NCI-H82 (cell line): ENCODE measurements around the gene EXTL1.

Experiments
- DNase-seq: peaks from one replicate; lab custom pipeline; 2025; lab: John Stamatoyannopoulos, UW

Gene EXTL1

DNA sequence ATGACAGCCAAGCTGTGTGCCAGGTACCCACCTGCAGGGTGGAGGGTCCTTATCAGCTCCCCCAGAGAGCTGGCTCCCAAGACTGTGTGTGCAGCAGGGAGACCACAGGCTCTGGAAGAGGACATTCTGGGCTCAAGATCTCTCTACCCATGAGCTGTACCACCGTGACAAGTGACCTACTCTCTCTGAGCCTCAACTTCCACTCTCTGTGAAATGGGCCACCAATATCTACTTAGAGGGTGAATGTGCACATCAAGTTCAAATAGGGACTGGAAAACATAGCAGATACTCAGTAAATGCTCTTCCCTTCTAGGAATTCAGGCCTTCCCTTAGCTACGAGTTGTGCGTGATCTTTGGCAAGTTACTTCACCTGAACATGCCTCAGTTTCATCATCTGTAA is 22.8 kb downstream of the EXTL1 start:
- DNase-seq, result no peak

DNA sequence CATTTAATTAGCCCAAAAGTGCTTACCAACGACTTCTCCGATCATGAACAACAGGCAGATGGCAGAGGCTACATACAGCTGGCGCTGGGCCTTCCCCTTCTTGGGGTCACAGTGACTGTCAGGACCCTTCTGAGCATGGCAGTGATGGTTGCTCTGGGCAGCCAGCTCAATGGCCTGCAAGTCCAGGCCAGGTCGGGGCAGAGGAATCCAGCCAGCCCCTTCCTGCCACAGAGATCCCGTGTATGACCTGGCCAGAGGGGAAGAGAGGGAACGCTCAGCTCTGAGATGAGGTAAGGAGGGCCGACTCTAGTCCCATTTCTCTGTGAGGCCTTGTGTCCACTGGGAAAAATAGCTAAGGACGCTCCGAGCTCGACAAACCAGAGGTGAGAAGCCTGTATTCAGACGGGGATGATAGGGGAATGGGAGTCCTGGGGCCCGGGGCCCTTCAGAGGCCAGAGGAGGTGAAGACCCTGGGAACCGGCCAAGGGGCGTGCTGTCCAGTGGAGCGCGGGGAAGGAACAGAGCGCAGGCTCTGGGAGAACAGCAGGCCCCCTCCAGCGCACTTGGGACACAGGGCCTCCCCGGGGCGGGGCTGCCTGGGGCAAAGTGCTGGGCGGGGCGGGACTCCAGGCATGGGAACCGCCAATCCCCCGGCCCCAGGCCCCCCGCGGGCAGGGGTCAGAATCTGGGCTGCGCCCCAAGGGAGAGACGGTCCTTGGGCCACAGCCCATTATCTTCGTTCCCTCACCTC is 23.6 kb downstream of the EXTL1 start:
- DNase-seq, result no peak

DNA sequence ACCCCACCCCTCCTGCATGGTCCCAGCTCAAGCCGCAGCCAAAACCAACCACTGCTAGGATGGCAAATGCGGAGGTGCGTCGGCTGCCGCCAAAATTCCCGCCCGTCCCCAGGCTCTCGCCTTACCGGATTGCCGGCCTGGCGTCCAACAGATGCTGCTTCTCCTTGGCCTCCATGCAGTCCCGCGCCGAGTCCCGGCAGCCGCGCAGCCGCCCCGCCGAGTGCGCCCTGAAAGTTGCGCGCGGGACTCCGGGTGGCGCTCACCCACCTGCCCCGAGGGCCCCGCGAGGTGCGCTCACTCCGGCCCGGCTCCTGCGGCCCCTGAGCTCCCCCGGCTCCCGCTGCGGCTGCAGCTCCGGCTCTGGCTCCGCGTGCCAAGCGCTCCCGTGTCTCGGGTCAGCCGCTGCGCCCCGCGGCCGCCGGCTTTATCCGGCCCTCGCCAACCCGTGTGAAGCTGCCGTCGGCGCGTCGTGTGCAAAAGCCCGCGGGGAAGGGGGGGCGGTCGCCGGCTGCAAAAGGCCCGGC is 24.2 kb downstream of the EXTL1 start, which contains the start of gene SLC30A2:
SLC30A2 (minus strand) TSS at position 397 of the 524 bp plus-strand sequence; CDS start at position 175, 222 bp downstream.
- no peak for DNase-seq

DNA sequence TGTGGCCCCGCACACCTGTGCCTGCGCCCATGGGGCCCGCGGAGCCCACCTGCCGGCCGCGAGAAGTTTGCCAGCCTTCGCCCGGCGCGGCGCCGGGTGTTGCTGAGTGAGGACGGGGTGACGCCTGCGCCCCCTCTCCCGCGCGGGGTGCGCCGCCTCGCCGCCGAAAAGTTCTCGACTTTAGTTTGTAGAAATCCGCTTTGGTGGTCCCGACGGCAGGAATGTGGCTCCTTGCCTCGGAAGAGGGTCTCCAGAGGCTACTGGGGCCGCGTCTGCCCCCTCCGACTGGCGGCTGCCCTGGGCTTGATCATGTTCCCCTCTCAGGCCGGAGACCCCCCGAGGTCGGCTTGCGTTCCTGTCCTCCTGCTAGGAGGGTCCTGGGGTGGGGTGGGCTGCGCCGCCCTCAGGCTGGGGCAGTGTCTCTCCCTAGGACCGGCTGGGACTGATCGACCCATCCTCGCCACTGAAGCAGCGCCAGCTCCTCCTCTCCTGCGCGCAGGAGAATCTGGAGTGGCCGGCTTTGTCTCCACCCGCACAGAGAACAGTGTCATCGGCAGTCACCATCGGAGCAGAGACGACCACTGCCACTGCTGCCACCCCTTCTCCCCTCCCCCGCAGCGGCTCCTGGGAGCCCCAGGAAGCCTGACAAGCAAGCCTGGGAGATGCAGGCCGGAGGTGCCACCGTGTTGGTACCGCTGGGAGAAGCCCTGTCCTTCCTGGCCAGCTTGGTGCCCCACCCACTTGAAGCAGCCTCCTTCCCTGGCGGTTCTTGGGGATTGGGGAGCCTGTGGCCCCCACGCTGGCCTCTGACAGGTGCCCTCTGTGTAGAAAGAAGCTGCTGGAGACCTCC is 24.9 kb downstream of the EXTL1 start:
- no peak for DNase-seq

DNA sequence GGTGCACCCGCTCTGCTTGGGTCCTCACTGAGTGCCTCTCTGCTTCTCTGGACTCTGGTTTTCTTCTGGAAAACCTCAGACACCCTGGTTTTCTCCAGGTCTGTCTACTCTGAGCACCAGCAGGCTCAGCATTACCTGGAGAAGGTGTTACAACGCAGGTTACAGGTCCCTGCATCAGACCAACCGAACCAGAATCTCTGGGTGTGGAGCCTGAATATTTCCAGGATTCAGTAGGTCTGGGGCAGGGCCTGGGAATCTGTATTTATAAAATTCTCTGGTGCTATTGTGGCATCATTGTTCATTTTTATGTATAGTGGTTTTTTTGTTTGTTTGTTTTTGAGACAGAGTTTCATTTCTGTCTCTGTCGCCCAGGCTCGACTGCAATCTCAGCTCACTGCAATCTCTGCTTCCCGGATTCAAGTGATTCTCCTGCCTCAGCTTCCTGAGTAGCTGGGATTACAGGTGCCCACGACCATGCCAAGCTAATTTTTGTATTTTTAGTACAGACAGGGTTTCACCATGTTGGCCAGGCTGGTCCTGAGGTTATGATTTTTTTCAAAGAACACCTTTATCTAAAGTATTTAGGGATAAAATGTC is 25.8 kb downstream of the EXTL1 start:
- no peak for DNase-seq

DNA sequence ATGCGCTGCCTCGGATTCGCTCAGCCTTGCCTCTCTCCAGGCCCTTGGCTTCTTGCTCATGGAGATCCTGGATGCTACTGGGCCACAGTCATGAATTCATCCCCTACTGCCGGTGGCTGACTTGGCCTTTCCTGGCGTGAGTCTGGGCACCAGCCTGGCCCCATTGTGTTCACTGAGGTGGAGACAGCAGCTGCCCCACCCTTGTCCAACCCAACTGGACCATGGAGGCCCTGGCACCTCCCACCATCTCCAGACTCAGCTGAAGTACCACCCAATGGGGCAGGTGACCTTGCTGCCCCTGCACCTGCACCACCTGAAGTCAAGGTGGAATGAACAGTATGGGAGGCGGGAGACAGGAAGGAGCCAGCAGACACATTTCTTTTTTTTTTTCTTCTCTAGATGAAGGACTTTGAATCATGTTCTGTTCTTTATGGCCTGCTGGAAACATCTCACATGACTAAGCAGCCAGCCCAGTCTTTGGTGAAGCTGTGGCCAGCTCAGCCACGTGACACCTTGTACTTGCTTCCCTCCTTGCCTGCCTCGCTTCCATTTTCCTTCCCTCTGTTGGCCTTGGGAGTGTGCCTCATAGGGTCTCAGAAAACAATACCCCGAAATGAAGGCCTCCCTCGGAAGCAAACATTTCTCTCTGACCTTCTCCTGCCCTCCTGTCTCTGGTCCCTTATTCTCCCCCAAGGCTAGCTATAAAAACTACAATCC is 28.1 kb downstream of the EXTL1 start:
- no peak for DNase-seq

DNA sequence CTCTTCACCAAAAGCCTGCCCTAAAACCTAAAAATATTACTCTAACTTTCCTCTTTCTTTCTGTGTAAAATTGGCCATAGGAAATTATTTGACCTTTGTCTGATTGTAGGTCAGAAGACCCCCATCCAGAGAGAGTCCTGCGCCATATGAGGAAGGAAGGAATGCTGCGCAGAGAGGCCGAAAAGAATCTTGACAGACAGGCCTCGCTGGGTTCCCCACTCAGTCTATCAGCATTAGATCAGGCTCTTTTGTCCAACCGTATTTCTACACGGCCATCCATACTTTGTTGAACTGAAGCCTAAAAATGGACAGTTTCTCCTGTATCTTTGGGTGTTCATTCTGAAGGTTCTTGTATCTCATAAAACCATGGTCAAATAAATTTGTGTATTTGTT is 28.7 kb downstream of the EXTL1 start:
- DNase-seq, result no peak

DNA sequence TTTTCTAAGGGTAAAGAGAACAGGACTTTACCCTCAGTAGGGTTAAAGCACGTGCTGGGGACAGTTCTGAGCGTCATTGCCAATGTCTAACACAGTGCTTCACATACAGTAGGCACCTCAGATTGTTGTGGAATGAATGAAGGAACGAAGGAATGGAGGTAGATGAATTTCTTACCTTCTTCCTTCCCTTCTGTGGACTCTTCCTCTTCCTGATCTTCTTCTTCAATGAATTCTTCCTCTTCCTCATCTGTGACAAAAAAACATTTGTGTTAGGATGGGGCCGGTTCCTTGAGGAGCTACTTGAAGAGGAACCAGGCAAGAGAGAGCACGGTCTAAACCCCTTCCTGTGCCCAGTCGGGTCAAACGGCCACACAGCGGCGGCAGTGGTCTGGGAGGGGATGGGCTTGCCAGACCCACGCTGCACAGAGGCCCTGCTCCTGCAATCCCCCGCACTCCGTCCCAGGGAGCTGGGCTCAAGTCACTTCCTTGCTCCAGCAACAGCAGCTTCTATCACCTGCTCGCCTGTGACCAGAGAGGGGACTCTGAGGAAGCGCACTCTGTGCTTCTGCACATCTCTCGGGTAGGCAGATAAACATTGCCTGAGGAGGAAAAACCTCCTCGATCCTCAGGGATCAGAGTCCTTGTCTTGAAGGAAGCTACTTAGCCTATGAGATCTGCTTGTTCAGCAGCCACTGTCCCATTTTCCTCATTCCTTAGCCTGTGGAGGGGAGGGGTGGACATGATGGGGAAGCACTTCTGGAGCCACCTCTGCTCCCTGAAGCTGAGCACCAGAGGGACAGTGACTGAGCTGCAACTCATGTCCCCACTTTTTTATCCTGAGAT is 32.4 kb downstream of the EXTL1 start:
- DNase-seq, result no peak

DNA sequence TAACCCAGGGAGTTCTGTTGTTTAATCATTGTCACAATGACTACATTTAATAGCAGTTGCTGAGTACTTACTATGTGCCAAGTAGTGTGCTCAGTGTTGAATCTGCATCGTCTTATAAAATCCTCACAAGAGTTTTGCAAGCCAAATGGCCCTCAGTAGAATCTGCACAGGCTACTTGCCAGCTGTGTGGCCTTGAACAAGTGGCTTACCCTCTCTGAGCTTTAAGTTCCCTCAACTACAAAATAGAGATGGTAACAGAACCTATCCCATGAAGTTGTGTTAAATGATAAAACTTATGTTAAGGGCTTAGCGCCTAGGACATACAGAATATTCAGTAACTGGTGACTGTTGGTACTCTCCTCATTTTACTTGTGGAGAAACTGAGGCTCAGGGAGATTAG is 33.5 kb downstream of the EXTL1 start:
- DNase-seq, result no peak

DNA sequence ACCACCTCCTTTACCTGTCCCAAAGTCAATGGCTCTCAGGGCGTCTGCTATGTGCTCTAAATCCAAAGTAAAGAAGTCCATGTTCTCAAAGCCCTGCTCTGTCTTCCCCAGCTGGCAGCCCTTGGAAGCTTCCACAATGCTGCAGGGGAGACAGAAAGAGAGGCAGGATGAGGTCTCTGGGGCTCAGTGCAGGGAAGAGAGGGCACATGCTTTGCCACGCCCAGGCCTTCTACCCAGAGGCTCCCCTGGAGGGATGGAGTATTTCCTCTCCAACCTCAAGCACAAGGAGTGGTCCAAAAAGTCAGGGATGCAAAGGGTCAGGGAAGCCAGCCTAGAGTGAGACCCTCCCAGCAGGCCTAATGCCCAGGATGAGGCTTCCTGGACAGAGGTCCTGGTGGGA is 35.6 kb downstream of the EXTL1 start:
- DNase-seq, result no peak

DNA sequence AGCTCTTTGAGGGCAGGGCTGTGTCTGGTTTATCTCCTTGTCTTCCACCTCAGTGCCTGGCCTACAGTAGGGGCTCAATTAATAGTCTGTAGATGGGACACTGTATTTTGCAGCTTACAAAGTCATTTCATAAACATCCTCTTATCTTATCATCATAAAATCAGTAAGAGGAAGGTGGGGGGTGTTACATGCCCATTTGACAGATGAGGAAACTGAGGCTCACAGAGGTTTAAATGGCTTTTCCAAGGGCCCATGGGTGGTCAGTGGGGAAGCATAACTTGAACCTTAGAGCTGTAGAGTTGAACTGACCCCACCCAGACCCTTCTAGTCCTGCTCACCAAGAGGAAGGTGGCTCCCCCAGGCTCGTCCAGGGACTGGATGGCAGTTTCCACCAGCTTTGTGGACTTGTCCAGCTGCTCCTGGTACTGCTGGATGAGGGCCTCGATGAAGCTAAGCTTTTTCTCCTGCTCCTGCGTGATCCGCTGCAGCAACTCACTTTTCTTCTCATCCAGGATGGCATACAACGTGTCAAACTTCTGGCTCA is 36.5 kb downstream of the EXTL1 start:
- no peak for DNase-seq

DNA sequence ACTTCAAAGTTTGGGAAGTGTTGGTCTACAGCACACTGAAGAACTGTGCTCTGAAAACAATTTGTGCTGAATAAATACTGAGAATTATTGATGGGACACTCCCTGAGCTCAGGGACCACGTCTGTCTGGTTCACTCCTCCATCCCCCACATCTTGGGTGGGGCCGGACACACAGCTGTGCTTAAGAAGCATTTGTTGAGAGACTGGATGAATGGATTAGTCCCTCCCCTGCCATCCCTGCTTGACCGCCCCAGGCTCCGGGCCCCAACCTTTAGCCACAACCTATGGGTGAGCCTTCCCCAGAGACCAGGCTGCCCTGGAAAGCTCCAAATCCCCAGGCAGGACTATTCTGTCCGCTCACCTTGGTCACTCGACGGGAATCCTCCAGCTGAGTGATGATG is 38.3 kb downstream of the EXTL1 start:
- DNase-seq, result peak; percentile 55

DNA sequence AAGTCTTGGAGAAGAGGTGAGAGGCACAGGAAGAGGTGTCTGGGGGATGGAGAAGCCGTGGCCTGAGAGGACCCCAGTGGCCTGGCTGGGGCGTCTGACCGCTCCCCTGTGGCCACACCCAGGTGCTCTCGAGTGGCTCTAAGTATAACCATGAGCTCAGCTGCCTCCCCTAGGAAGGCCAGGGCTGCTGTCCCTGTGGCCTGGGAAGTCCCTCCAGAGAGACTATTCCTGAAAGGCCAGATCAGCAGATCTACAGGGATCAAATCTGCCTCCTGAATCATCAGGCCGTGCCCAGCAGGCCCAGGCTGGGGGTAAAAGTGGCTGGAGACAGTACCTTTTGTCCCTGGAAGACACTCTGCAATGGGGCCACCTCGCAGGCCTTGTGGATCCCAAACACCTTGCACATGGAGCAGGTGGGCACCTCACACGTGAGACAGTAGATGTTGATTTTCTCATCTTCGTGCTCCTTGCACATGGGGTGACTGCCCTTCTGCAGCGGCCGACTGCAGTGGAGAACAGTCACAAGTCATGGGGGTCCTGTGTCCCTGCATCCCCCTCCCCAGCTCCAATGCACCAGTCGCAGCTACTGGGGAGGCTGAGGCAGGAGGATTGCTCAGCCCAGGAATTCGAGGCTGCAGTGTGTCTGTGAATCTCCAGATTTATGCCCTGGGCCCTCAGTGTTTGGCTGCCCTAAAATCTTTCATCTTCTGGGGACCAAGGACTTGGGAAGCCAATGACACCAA is 39.4 kb downstream of the EXTL1 start:
- DNase-seq, result no peak

DNA sequence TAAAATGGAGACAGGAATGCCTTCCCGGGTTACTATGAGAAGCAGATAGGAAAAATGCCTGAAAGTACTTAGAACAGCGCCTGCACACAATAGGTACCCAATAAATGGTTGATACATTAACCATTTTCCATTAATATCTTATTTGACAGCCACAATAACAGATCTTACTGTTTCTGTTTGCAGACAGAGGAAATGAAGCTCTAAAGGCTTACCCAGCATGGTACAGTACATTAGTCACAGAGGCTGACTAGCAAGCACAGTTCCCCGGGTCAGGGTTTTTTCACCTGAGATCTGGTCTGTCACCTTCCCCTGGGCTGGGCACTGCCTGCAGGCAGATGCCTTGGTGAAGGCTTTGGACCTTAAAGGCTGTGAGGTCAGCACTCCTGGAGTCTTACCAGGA is 43.0 kb downstream of the EXTL1 start:
- no peak for DNase-seq

DNA sequence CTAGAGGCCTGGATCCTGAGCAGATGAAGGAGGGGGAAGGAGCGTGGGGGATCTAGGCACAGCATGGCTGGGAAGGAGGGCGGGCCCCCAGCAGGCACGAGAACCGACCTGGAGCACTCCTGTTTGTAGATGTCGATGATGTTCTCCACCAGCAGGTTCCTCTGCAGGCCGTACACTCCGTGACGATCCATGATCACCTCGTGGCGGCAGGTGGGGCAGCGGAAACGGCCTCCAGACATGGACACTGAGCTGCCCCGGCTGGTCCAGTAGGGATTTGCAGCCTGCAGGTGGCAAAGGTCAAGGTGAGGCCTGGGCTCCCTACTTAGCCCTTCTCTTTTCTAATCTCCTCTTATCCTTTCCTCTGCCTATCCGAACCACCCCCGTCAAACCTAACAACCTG is 44.6 kb downstream of the EXTL1 start:
- no peak for DNase-seq

DNA sequence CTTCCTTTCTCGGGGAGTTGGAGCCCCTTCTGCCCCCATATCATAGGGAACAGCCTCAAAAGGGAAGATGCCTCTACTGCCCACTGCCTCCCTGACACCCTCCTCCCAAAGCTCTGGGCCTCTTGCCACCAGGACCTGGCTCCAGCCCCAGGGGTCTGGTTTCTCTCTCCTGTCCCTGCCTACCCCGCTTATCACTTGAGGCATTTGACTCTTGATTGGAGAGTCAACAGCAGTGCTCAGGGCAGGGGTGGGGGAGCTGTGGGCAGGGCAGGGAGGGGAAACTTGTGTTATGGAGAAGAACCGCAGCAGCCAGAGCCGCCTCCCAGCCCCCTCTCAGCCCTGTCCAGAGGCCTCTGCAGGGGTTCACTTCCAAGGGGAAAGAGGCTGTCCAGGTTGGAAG is 45.3 kb downstream of the EXTL1 start:
- no peak for DNase-seq

DNA sequence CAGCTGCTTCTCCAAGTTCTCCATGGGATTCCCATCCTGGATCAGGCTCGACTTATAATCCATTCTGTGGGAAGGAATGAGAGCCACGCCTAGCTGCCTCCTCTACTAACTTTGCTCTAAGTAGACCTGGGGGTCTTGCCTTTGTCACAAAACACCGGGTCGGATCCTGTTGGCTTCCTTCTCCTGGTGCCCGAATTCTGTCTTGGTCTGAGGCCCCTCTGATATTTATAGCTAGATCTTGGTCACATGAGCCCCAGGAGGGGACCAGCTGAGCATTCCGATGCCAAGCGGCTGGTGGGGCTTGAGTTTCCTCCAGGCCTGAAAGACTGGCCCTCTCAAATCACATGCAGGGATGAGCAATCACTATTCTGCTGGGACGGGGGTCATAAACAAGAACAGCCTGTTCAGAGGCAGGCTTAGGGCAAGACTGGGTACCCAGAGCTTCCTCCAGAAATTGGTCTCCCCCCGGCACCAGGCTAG is 45.9 kb downstream of the EXTL1 start, which contains the start of gene TRIM63:
TRIM63 (minus strand) TSS at position 199 of the 480 bp plus-strand sequence; CDS start at position 63, 136 bp downstream.
- DNase-seq, result no peak

DNA sequence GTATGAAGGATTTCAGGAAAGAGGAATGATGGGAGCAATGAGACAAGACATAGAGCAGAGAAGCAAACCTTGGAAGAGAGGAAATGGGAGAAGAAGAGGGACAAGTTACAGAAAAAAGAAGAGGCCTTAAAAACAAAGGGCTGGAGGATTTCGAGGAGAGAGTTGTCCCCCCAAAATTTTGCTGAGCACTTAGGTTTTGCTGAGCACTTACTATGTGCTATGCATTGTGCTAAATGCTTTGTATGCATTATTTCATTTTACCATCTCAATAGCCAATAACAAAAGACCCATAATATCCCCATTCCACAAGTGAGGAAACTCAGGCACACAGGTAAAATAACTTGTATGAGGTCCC is 48.3 kb downstream of the EXTL1 start:
- no peak for DNase-seq

DNA sequence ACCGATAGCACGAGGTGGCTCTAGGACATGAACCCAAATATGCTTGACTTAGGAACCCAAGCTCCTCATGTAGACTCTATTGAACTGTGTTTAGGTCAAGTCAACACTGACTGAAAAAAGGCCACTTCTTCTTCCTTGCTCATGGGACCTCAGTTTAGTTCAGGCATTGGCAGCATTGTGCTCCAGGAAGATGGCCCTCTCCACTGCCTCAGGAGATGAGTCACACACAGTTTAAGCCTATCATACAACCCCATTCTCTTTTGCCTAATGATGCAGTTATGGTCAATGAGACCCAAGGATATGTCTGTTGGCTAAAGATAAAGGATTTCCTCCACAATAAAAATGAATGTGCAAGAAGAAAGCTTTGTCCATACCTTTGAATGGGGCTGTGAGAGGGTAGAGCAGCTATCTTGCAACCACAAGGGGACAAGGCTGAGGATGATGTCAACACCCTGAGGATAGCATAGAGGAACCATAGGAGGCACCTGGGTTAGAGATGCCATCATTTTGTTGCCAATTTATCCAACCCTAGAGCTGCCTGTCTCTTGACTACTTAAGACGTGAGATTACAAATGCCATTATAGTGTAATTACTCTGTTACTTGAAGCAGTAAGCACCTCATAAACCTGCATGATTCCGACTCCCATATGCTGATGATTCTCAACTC is 48.9 kb downstream of the EXTL1 start:
- peak; percentile 66 for DNase-seq
